Adrenal gland (tissue), 12 donors: ENCODE results near the gene DCN. TPM values are rescaled to one million over a fixed set of nuclear protein-coding genes. Genes with fewer than 3 reads are reported as not detected.

Source experiments
- DNase-seq, 7 donors: peaks; one replicate each; pipeline ENCODE4 v3.0.0-alpha.2; 2019 to 2020
- H3K27ac ChIP-seq, 5 donors: fragments of 200-600 bp; sonication (generic) in 4 of 5; 1 replicate in 3 of 5; 2 replicates in 2 of 5; pipeline versions ENCODE4 v1.5.1 to v1.8.0; 2016 to 2020; ENCODE audit warnings: mild to moderate bottlenecking in 1 of 5
- H3K27me3 ChIP-seq: fragments of 200-600 bp; 2 replicates; pipeline ENCODE4 v1.8.0; 2021
- H3K36me3 ChIP-seq, 2 donors: fragments of 200-600 bp; replicated peaks in 1 of 2; 1 replicate in 1 of 2; 2 replicates in 1 of 2; pipeline versions ENCODE4 v1.5.1 to v1.8.0; 2018 to 2022
- H3K4me1 ChIP-seq, 2 donors: fragments of 200-600 bp; replicated peaks in 1 of 2; 1 replicate in 1 of 2; 2 replicates in 1 of 2; pipeline versions ENCODE4 v1.5.1 to v1.8.0; 2018 to 2021
- H3K4me3 ChIP-seq, 4 donors: fragments of 200-600 bp; sonication (generic) in 3 of 4; one replicate each; pipeline ENCODE4 v1.5.1; 2016 to 2018
- H3K9me3 ChIP-seq, 3 donors: fragments of 200-600 bp; sonication (generic) in 1 of 3; replicated peaks in 1 of 3; 1 replicate in 2 of 3; 2 replicates in 1 of 3; pipeline versions ENCODE4 v1.5.1 to v1.8.0; 2016 to 2021
- CTCF ChIP-seq, 6 experiments: fragments of 450-650 bp in 4 of 6; fragments of 200-600 bp in 2 of 6; sonication (generic) in 1 of 6; IDR thresholded peaks; 1 replicate in 5 of 6; 2 replicates in 1 of 6; pipeline versions ENCODE4 v1.5.1 to v1.8.0; 2016 to 2021; ENCODE audit warnings: antibody characterized with exemption in 6 of 6, mild to moderate bottlenecking in 2 of 6, moderate library complexity in 1 of 6
- POLR2A ChIP-seq, 2 donors: fragments of 450-650 bp; IDR thresholded peaks; one replicate each; pipeline ENCODE4 v1.6.1; 2017; ENCODE audit warnings: antibody characterized with exemption in 2 of 2, mild to moderate bottlenecking in 2 of 2, moderate library complexity in 1 of 2
- WGBS, 4 donors: extraction: QIAGEN DNeasy Blood & Tissue Kit in 2 of 4; methylation state at CpG; one replicate each; pipeline versions ENCODE4 v1.1.5 to v1.1.7; 2013 to 2017; 5-methylcytosine and 5-hydroxymethylcytosine counted together
- intact Hi-C, 2 donors: fragments of 100-400 bp; cut with DNase I; formaldehyde crosslinking; loops; one replicate each; pipeline versions ENCODE4 v1.14.1 to v1.15.0; 2022 to 2023
- polyA plus RNA-seq, 3 donors: library from polyadenylated mRNA; stranded (reverse); fragments of 200-250 nt in 2 of 3; fragments of 350-450 nt in 1 of 3; fragmentation: Illumina TruSeq in 1 of 3; extraction: RNeasy Lipid Tissue Mini Kit (QIAGEN cat#74804) in 1 of 3; gene quantifications; one replicate each; pipeline ENCODE4 v1.2.3, GENCODE V29; 2013 to 2014
- total RNA-seq, 9 donors: library from RNA; depleted of rRNA in 4 of 9; stranded (reverse); fragments of >200 nt in 4 of 9; fragments of 120-200 nt in 1 of 9; fragmentation: NEBNext Ultra II Directional in 1 of 9; extraction: Animal tissue kit (Norgen Biotek cat#: 25700) in 1 of 9; gene quantifications; one replicate each; pipeline versions ENCODE4 v1.1.0 to v1.2.4, GENCODE V29; 2013 to 2023
- donor health status: healthy with polysubstance abuse.
- donor health status: Bipolar disorder and iron deficiency.
- donor health status: DM: yes; HTN: yes; CAD: no.
- donor health status: DM: no; HTN: no; CAD: no.
- donor health status: DM: no; HTN: no; CAD: no.
- donor health status: DM: yes; HTN: yes; CAD: no.

DCN gene
- total and polyA plus RNA-seq, 12 donors, result 234 to 2,358 (median 970) TPM

GRCh38 chr12:91139286-91139685 is 43.3 kb downstream of the DCN start:
- no peaks in the 10 kb centered on the region for H3K36me3 ChIP-seq
- H3K4me1 ChIP-seq, result peaks cover 0 to 7% of the 10 kb centered on the region in 2 donors
- H3K27ac ChIP-seq, result peak overlapping the region in 1 of 5 donors; percentile 2
- H3K27me3 ChIP-seq, result no peaks in the 10 kb centered on the region
- TF ChIP-seq POLR2A (IDR thresholded peaks at IDR 0.05) (no peak), CTCF (IDR thresholded peaks at IDR 0.05) (no peak)
- WGBS, 4 donors, result 46 to 61% (median 54%) methylated on average over 2 of the region's 2 CpGs
- H3K9me3 ChIP-seq, result no peaks in the 10 kb centered on the region
- H3K4me3 ChIP-seq, result no peak overlapping the region
- no peak for DNase-seq
- intact Hi-C loops, result no loop called here

- H3K4me3 ChIP-seq, result no peak overlapping the region
- no peak for TF ChIP-seq CTCF (IDR thresholded peaks at IDR 0.05)
- TF ChIP-seq POLR2A (IDR thresholded peaks at IDR 0.05), result no peak
- intact Hi-C loops, result no loop called here
- WGBS, 4 donors, result 33 to 56% (median 49%) methylated on average over 1 of the region's 1 CpG
- H3K27me3 ChIP-seq, result no peaks in the 10 kb centered on the region
- H3K36me3 ChIP-seq, result no peaks in the 10 kb centered on the region
- no peaks in the 10 kb centered on the region for H3K9me3 ChIP-seq
- peaks cover 0 to 7% of the 10 kb centered on the region in 2 donors for H3K4me1 ChIP-seq
- DNase-seq, result no peak
- H3K27ac ChIP-seq, result peak overlapping the region in 2 of 5 donors; percentile 2 to 7
Observed at GRCh38 chr12:91138337-91138920, 44.2 kb downstream of the DCN start.

- Histone ChIP-seq H3K9me3 (no peaks in the 10 kb centered on the region), H3K36me3 (no peaks in the 10 kb centered on the region), H3K27me3 (no peaks in the 10 kb centered on the region), H3K4me1 (no peaks in the 10 kb centered on the region), H3K4me3 (no peak overlapping the region), H3K27ac (no peak overlapping the region)
- no peak for DNase-seq
- WGBS, 4 donors, result 79 to 96% (median 83%) methylated on average over 1 of the region's 1 CpG
- intact Hi-C loops, result no loop called here
- no peak for TF ChIP-seq POLR2A (IDR thresholded peaks at IDR 0.05)
- no peak for TF ChIP-seq CTCF (IDR thresholded peaks at IDR 0.05)
Observed at GRCh38 chr12:91133871-91134270, 48.7 kb downstream of the DCN start.

- Histone ChIP-seq H3K4me1 (no peaks in the 10 kb centered on the region), H3K36me3 (no peaks in the 10 kb centered on the region), H3K4me3 (no peak overlapping the region), H3K27ac (no peak overlapping the region), H3K9me3 (no peaks in the 10 kb centered on the region), H3K27me3 (no peaks in the 10 kb centered on the region)
- TF ChIP-seq POLR2A (IDR thresholded peaks at IDR 0.05) (no peak), CTCF (IDR thresholded peaks at IDR 0.05) (no peak)
- 77 to 96% (median 84%) methylated on average over 2 of the region's 2 CpGs for WGBS, 4 donors
- no peak for DNase-seq
- intact Hi-C loops, result no loop called here
Observed at GRCh38 chr12:91129662-91130362, 52.8 kb downstream of the DCN start.
